ENCODE results near the gene FBXW7. TPM values are rescaled to one million over a fixed set of nuclear protein-coding genes. Genes with fewer than 3 reads are reported as not detected.

FBXW7 gene
- total RNA-seq, 1 experiment from 2014 or later = 23.0 TPM

GRCh38 chr4:152571770-152572169 lies 35.9 kb upstream of the FBXW7 start:
- no peak for DNase-seq (ENCODE audit: low read depth, low spot score)
- intact Hi-C loops (cut with micrococcal nuclease) = no loop called here
- ChIA-PET RAD21 (ENCODE audit: low non-redundant PET in 1 of 2, low total read pairs in 2 of 2, uncharacterized antibody in 2 of 2, unreplicated experiment in 2 of 2) (no interaction called here), CTCF (no interaction called here), POLR2A (no interaction called here)
- Histone ChIP-seq H3K27ac (ENCODE audit: low read depth, low read length) (no peak overlapping the region), H3K4me1 (ENCODE audit: control insufficient read depth in 1 of 2, insufficient read depth in 2 of 2, low read length in 2 of 2) (no peaks in the 10 kb centered on the region), H3K4me2 (ENCODE audit: low read length) (no peak overlapping the region), H3K4me3 (replicated peaks in 1 of 2; ENCODE audit: low read depth in 1 of 2, low read length in 2 of 2) (no peak overlapping the region), H3K9me2 (ENCODE audit: insufficient read depth) (no peaks in the 10 kb centered on the region), H4K20me1 (ENCODE audit: insufficient read depth) (no peaks in the 10 kb centered on the region), H3K79me2 (ENCODE audit: insufficient read depth, low read length) (no peaks in the 10 kb centered on the region), H3K9me3 (ENCODE audit: control insufficient read depth in 1 of 2, insufficient read depth in 1 of 2, low read depth in 1 of 2, low read length in 2 of 2) (no peaks in the 10 kb centered on the region), H3K27me3 (ENCODE audit: insufficient read depth, low read length) (no peaks in the 10 kb centered on the region), H2AFZ (ENCODE audit: low read depth, low read length, poor library complexity, severe bottlenecking) (no peak overlapping the region), H3K9ac (ENCODE audit: low read length) (no peak overlapping the region), H3K36me3 (ENCODE audit: control insufficient read depth in 1 of 2, insufficient read depth in 2 of 2, low read length in 2 of 2) (no peaks in the 10 kb centered on the region)
- no peak for ATAC-seq
- TF ChIP-seq YY1 (IDR thresholded peaks at IDR 0.05; ENCODE audit: extremely low read depth, insufficient replicate concordance, low read depth, low read length) (no peak), EGR1 (IDR thresholded peaks at IDR 0.05; ENCODE audit: low read depth) (no peak), FOSL1 (IDR thresholded peaks at IDR 0.05; ENCODE audit: low read depth) (no peak), CBX3 (IDR thresholded peaks at IDR 0.05; ENCODE audit: low read depth) (no peak), CEBPB (IDR thresholded peaks at IDR 0.05; ENCODE audit: low read depth) (no peak), ZBTB33 (IDR thresholded peaks at IDR 0.05; ENCODE audit: extremely low read depth, insufficient replicate concordance, low read length) (no peak), POLR2A (IDR thresholded peaks at IDR 0.05; ENCODE audit: borderline replicate concordance, extremely low read depth, insufficient read depth, insufficient read length) (no peak), EZH2phosphoT487 (IDR thresholded peaks at IDR 0.05; ENCODE audit: borderline replicate concordance) (no peak), CTCF (IDR thresholded peaks at IDR 0.05 in 2 of 3, conservative IDR thresholded peaks at IDR 0.05 in 1 of 3; ENCODE audit: borderline replicate concordance in 1 of 3, insufficient read depth in 1 of 3, low read depth in 2 of 3, low read length in 2 of 3) (no peak)
- no TSS peak for BruUV-seq (replicated peaks)

Data from HCT116 (cell line).